ENCODE results near the gene NUF2.
A peak's percentile ranks its signal among the peaks of the same experiment; 100 is the strongest.

NUF2 gene

GRCh38 chr1:163361123-163361934 is 39.6 kb downstream of the NUF2 start:
- TF ChIP-seq POLR2A (IDR thresholded peaks at IDR 0.05; ENCODE audit: low read depth, low read length), result no peak
- DNase-seq (ENCODE audit: insufficient read length, low spot score), result no peak
- FAIRE-seq, result peak; percentile 84

DNA sequence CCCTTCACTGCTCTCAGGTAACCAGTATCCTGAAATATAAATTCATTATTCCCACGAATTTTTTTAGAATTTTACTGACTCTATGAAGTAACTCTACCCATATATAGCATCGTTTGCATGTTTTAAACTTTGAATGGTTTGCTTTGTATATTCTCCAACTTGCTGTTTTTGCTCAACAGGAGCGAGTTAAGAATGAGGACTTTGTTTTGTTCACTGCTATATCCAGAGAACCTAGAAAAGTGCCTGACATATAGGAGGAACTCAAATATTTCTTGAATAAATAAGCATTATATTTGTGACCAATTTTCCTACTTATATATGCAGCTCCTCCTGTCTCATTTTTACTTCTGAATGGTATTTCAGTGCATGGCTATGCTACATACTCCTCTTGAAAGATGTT is 43.4 kb downstream of the NUF2 start:
- no peak for TF ChIP-seq POLR2A (IDR thresholded peaks at IDR 0.05; ENCODE audit: low read depth, low read length)
- FAIRE-seq (no peak), DNase-seq (ENCODE audit: insufficient read length, low spot score) (no peak)

DNA sequence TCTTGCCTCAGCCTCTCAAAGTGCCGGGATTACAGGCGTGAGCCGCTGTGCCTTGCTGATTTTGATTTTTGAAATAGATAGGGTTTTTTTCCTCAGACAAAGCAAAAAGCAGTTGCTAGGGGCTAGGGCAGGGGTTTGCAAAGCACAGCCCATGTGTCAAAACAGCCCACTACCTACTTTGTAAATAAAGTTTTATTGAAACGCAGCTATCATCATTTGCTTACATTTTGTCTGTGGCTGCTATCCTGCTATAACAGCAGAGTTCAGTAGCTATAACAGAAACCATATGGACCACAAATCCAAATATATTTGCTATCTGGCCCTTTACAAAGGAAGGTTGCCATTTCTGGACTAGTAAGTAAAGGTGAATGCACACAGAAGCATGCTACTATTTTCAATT is 44.8 kb downstream of the NUF2 start:
- DNase-seq (ENCODE audit: insufficient read length, low spot score) (no peak), FAIRE-seq (no peak)
- TF ChIP-seq POLR2A (IDR thresholded peaks at IDR 0.05; ENCODE audit: low read depth, low read length), result no peak

GRCh38 chr1:163367721-163368120 is 46.0 kb downstream of the NUF2 start:
- FAIRE-seq (no peak), DNase-seq (ENCODE audit: insufficient read length, low spot score) (no peak)
- no peak for TF ChIP-seq POLR2A (IDR thresholded peaks at IDR 0.05; ENCODE audit: low read depth, low read length)

- no peak for TF ChIP-seq POLR2A (IDR thresholded peaks at IDR 0.05; ENCODE audit: low read depth, low read length)
- FAIRE-seq, result no peak
- no peak for DNase-seq (ENCODE audit: insufficient read length, low spot score)
These were observed 50.8 kb downstream of the NUF2 start for GRCh38 chr1:163372576-163372975.

DNA sequence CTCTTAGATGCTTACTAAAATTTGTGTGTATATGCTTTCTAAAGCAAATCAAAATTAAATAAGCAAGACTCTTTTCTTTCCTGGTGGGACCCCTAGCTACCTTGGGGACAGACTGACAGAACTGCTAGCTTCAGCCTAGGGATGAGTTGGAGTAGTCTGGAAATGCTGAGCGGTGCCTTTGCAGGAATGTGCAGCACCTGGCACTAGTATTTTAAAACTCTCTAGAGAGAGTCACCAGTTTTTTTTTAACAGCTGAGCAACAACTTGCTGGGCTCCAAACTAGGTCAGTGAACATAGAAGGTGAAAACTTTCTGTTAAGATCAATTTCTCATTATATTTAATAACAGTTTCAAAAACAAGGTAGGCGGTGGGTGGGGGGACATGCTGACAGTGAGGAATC is 56.8 kb downstream of the NUF2 start:
- DNase-seq (ENCODE audit: insufficient read length, low spot score) (no peak), FAIRE-seq (no peak)
- no peak for TF ChIP-seq POLR2A (IDR thresholded peaks at IDR 0.05; ENCODE audit: low read depth, low read length)

- no peak for TF ChIP-seq POLR2A (IDR thresholded peaks at IDR 0.05; ENCODE audit: low read depth, low read length)
- no peak for DNase-seq (ENCODE audit: insufficient read length, low spot score)
- no peak for FAIRE-seq
These were observed 58.0 kb downstream of the NUF2 start for GRCh38 chr1:163379801-163380200.

GRCh38 chr1:163381487-163382184 is 59.9 kb downstream of the NUF2 start:
- TF ChIP-seq POLR2A (IDR thresholded peaks at IDR 0.05; ENCODE audit: low read depth, low read length), result no peak
- no peak for DNase-seq (ENCODE audit: insufficient read length, low spot score)
- no peak for FAIRE-seq

DNA sequence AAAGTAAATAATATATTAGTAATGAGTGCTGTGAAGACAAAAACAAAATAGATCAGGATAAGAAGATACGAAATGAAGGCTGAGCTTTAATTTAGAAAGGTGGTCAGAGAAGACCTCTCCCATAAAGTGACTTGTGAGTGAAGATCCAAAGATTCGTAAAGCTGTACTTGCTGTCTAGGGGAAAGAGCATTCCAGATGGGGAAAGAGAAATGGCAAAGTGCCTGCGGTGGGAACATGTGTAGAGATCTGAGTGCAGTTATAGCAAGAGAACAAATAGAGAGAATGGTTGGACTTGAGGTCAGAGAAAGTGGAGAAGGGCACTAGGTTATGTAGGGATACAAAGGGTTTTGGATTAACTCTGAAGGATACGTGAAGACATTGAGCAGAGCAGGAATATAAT is 60.6 kb downstream of the NUF2 start:
- TF ChIP-seq POLR2A (IDR thresholded peaks at IDR 0.05; ENCODE audit: low read depth, low read length), result no peak
- no peak for FAIRE-seq
- no peak for DNase-seq (ENCODE audit: insufficient read length, low spot score)

- FAIRE-seq, result no peak
These were observed 65.4 kb downstream of the NUF2 start for GRCh38 chr1:163387146-163387545.

DNA sequence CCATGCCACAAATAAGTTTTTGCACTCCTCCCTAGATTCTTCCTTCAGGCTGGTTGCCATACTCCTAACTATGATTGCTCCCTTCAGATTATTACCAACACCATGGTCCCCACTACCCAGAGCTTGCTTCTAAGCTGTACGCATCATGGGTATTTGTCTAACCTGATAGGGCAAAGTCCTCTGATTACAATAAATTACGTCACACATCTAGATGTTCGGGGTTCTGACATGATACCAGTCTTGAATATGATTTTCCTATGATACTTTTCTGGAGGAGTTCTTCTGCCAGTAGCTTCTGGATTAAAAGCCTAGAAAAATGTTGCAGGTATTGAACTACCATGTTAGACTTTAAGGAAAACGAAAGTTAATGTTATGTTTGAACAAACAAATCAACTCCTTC is 67.2 kb downstream of the NUF2 start:
- FAIRE-seq (no peak), DNase-seq (ENCODE audit: insufficient read length, low spot score) (no peak)
- TF ChIP-seq POLR2A (IDR thresholded peaks at IDR 0.05; ENCODE audit: low read depth, low read length), result no peak

More at GRCh38 chr1:163387146-163387545, 65.4 kb downstream of the NUF2 start:
- no peak for TF ChIP-seq POLR2A (IDR thresholded peaks at IDR 0.05; ENCODE audit: low read depth, low read length)
- no peak for DNase-seq (ENCODE audit: insufficient read length, low spot score)

- FAIRE-seq (no peak), DNase-seq (ENCODE audit: insufficient read length, low spot score) (no peak)
- no peak for TF ChIP-seq POLR2A (IDR thresholded peaks at IDR 0.05; ENCODE audit: low read depth, low read length)
These were observed 74.0 kb downstream of the NUF2 start for GRCh38 chr1:163395790-163396189.

DNA sequence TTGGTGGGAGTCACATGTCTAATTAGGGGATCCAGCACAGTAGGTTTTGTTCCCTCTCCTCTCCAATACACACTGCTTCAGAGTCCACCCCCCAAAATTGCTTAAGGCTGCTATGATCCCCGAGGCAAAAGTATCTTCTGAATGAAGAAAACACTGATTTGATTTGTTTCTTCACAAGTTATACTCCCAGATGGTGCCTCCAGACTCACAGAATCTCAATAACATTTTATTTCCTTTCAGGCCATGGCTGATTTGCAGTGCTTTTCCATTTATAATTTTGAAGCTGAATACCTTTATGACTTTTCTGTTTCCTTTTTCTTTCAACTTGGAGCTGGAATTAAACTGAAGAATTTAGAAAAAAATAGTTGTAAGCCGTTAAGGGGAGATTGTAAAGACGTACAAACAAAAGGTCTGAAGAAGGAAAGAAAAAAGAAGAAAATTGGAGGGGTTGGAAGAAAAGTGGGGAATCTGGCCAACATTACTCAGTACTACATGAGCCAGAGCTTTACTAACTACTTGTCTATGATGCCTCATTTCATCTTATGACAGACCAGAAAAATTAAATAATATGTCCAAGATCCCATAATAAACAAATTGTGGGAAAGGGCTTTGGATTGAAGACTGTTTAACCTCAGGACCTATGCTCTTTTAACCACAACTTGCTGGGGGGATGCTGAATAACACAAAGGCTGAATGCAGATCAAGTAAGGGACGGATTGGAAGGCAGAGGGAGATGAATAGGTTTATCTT is 75.9 kb downstream of the NUF2 start:
- FAIRE-seq, result no peak
- TF ChIP-seq POLR2A (IDR thresholded peaks at IDR 0.05; ENCODE audit: low read depth, low read length), result no peak
- no peak for DNase-seq (ENCODE audit: insufficient read length, low spot score)

GRCh38 chr1:163399001-163399400 is 77.2 kb downstream of the NUF2 start:
- FAIRE-seq, result no peak
- DNase-seq (ENCODE audit: insufficient read length, low spot score), result no peak
- no peak for TF ChIP-seq POLR2A (IDR thresholded peaks at IDR 0.05; ENCODE audit: low read depth, low read length)
